ENCODE measurements around the gene TP53AIP1. TPM values are rescaled to one million over a fixed set of nuclear protein-coding genes. Genes with fewer than 3 reads are reported as not detected.

Gene TP53AIP1
- total RNA-seq, 1 donor from 2014 or later: not detected

DNA sequence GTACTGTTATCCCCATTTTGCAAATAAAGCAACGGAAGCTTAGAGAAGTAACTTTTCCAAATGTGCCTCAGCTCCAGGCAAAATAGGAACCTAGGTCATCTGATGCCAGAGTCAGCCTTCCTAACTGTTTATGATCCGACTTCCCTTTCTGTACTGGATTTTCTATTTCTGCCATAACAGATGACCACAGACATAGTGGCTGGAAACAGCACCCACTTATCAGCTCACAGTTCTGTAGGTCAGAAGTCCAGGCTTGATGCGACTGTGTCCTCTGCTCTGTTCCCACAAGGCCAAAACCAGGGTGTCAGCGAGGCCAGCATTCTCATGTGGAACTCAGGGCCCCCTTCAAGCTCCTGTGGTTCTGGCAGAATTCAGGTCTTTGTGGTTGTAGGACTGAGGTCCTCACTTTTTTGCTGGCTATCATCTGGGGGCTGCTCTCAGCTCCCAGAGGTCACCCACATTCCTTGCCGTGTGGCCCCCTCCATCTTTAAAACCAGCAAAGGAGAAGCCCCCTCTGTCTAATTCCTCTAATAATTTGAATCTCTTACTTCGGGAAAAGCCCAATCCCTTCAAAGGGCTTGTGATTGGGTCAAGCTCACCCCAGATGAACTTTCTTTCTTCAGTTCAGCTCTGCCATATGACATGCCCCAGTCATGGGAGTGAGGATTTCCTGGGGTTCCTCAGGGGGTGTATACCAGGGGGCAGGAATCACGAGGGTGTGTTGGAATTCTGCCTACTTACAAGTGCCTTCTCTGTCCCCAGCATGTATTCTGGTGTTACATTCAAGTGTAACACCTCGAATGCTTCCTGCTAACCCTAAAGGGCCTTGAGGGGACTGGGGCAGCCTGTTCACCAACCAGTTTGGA is 36.3 kb downstream of the TP53AIP1 start:
- DNase-seq (ENCODE audit: low read depth, low spot score): no peak

DNA sequence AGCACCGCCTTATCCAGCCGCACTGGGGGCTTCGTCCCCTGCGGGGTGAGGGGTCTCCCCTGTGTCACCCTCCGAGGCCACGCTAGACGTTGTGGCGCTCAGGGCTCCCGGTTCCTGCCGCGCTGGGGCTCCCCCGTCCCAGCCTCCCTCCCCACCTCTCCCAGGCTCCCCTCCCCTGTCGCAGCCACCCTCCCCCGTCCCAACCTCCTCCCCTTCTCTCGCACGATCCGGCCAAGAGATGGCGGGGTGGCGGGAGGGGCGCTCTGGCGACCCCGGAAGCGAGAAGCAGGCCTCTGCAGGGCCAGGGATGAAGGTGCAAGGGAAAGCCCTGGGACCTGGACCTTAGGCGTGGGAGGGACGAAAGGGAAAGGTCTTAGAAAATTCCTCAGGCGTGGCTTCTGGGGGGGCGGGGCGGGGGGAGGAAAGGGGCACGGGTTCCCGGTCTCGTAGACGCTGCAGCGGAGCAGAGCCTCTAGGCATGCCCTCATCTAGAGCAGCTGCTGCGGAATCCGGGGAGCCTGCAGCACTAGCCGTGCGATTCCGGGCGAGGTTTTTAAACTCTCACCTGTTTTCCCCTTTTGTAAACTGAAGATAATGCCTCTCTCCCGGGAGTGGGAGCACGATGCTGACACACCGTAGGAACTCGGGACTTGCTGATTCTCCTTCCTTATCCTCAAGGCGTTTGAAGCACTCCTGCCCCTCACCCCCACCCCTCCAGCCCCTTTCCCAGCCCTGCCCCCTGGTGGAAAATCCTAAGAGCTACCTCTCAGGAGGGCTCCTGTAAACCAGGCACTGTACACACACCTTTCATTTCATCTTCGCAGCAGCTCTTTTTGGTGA is 37.1 kb downstream of the TP53AIP1 start:
- no peak for DNase-seq (ENCODE audit: low read depth, low spot score)

DNA sequence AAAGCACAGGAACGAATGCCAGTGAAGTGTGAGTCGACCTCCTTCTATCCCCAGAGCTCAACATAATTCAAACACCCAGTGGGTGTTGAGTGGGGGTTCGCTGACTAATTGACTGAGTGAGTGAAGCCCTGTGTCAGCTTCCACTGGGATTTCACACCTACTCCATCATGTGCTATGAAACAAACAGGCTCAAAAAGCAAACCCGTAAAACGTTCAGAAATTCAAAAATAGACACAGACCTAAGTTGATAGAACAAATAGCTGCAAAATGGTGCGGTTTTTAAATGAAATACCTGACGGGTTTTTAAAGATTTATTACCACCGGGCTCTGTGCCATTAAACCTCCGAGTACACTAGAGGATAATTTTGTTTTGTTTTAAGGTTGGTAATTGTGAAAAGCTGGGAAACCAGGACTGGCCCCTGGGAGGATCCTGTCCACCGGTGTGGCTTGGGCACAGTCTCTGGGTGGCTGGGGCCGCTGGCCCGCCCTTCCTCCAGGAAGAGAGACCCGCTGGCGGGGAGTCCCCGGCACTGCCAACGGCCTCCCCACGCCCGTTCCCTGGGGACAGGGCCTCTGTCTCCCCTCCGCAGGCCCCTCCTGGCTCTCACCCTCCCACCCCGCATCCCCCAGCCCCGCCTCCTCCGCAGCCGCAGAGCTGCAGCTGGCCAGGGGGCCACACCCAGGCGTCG is 37.9 kb downstream of the TP53AIP1 start:
- no peak for DNase-seq (ENCODE audit: low read depth, low spot score)

DNA sequence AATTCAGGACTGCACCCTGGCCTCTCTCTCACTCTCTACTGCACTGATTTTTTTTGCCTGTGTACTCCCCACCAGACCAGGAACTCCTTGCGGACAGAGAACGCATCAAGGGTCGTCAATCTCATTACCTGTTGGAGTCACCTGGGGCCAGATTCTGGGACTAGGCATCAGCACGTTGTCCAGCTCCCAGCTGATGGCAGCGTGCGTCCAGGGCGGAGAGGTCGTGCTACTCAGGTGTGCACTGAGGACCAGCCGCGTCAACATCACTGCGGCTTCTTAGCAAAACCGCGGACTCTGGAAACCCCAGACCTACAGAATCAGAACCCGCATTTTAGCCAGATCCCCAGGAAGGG is 38.4 kb downstream of the TP53AIP1 start:
- no peak for DNase-seq (ENCODE audit: low read depth, low spot score)

DNA sequence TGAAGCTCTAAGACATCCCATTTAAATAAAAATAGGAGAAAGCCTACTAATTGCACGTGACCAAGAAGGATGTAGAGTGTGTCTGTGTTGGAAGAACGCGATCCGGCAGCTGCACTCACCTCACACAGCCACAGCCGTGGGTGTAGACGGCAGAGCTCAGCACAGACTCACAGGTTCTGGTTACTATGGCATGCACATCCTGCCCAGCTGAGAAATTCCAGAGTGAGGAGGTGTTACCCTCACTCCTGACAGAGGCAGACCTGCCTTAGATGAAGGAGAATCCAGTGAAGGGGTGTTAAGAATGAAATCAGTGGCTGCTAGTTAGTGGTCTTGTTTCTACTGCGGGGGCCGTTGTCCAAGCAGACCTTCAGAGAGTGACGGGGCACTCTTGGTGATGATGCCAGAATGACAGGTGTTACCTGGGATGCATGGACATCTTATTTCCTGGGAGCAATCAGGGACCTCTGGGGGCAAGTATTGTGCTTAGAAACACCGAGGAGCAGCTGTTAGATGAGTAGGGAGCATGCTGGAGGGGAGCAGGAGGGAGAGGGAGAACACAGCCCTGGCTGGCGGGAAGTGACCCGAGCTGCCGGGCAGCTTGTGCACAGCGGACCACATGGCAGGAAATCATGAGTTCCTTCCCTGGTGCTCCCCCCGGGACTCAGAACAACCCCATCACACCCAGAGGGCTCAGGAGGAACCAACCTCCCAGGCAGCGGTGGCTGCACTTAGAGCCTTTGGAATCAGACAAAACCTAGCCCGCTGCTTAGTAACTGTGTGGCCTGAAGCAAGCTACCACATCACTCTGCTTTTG is 39.2 kb downstream of the TP53AIP1 start:
- DNase-seq (ENCODE audit: low read depth, low spot score): no peak

DNA sequence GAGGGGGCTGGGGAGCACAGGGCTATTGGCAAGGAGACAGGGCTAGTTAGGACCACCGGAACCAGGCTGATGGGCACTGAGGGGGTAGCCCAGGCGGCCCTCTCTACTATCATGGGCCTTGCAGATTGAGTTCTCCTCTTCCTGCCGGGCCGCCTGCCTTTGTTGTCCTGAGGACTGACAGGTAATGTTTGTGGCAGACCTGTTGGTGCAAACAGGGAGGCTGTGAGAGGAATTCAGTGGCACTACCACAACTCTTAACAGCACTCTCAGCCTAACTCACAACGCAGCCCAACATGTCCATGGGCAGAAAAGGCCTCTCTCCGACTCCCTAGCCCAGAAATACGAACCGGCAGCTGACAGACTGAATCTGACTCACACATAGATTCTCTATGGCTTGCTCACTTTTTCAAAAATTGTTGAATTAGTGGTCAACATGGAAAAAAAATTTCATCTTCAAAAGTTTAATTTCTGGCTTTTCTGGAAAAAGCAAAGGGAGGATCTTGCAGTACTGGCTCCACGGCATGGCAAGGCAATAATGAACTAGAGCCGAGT is 40.1 kb downstream of the TP53AIP1 start:
- no peak for DNase-seq (ENCODE audit: low read depth, low spot score)

DNA sequence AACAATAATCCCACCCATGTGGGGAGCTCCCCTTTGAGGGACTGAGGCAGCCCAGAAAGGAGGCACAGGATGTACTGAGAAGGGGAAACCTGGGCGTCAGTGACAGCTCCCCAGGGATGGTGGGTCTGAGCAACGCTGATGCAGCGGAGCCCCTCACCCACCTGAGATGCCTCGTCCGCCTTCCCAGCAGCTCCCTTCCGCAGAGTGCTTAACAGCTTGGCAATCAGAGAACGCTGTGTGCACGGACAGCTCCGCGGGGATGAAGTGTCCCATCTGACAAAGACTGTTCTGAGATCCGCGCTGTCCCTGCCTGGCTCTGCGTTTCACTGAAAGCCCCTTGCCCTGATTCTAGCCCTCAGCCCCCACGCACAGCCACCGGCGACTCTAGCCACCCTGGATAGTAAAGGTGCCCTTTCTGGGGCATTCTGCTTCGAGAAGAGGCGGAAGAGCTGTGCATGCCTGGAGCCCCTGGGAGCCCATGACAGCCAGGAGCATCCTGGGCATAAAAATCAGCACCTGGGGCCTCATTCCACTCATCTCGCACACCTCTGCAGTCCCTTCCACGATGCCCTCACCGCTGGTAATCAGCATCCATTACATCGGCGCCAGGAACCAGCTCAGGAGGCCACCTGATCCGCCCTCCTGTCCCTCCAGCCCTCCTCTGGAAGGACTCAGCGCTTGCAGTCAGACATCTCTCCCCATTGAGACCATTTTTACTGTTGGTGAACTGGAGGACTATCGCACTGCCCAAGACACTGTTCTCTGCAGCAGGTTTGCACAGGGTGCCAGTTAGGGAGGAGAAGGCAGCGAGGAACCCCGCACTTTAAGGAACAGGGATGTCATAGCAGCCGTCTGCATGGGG is 40.8 kb downstream of the TP53AIP1 start:
- no peak for DNase-seq (ENCODE audit: low read depth, low spot score)

DNA sequence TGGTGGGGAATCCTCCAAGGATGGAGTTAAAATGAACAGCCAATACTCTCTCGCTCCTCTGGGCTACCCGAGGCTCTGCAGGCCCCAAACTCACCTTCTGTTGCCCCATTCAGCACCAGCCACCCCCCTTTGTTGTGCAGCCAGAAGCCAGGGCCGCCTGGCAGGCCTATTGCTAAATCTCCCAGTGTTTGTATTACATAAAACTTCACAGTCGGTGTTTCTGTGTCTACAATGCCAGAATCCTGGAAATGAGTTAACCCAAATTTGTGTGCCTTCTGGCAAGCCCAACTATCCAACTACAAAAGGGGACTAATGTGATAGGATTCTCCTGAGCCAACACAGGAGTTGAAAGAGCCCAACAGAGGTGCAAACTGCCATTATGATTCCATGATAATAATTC is 42.2 kb downstream of the TP53AIP1 start:
- no peak for DNase-seq (ENCODE audit: low read depth, low spot score)

DNA sequence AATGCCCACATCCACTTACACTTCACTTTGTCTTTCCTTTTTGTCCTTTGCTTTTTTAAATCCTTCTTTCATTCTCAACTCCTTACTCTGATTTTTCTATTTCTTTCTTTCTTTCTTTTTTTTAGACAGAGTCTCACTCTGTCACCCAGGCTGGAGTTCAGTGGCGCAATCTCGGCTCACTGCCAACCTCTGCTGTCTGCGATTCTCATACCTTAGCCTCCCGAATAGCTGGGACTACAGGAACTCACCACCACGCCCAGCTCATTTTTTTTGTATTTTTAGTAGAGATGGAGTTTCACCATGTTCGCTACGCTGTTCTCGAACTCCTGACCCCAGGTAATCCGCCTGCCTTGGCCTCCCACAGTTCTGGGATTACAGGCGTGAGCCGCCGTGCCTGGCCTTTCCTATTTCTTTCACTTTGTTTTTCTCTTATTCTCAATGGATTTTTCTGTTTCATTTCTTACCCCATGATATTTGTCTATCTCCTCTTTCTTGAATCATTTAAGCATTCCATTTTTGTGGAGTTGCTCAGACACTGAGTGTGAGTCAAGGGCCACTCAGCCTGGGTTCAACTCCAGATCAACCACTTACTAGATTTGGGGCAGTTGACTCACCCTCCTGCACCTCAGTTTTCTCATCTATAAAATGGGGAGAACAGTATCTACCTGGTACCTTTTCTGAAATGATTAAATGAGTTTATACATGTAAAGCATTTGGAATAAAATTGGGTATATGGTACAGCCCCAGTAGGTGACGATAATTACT is 43.9 kb downstream of the TP53AIP1 start:
- DNase-seq (ENCODE audit: low read depth, low spot score): no peak

DNA sequence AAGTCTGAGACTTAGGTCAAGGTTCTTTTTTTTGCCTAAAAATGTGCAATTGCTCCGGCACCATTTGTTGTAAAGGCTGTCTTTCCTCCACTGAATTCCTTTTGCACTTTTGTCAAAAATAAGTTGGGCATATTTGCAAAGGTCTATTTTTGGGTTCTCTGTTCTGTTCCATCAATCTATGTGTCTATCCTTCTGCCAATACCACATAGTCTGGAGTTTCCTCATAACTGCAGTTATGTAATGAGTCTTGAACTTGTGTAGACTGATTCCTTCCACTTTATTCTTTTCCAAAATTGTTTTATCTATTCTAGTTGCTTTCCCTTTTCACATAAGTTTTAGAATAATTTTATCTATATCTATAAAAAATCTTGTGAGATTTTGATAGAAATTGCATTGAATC is 44.8 kb downstream of the TP53AIP1 start:
- DNase-seq (ENCODE audit: low read depth, low spot score): no peak

DNA sequence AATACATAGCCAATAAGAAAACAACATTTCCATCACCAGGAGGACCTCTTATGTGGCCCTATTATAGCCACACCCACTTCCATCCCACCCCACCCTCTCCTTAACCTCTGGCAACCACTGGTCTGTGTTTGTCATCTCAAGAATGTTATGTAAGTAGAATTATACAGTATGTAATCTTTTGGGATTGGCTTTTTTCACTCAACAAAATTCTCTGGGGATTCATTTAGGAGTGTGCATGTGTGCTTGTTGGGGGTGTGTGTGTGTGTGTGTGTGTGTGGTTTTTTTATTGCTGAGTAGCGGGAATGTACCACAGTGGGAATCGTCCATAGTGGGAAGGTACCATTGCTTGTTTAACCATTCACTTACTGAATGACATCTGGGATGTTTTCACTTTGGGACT is 46.3 kb downstream of the TP53AIP1 start:
- no peak for DNase-seq (ENCODE audit: low read depth, low spot score)

DNA sequence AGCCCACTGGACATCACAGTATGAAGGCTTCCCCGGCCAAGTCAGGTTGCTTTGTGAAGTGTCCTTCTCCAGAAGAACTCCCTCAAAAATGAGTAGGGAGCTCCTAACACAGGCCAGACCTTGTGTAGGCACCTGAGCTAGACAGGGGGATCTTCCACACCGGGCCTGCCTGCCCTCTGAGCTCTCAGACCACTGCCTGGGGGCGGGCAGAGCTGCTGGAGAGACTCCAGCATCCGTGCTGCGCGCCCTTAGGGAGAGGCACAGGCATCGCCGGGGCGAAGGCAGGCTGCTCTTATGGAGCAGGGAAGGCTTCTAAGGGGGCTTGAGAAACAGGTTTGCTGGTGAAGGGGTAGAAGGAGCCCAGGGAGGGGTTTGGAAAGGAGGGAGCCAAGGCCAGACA is 47.1 kb downstream of the TP53AIP1 start:
- no peak for DNase-seq (ENCODE audit: low read depth, low spot score)

DNA sequence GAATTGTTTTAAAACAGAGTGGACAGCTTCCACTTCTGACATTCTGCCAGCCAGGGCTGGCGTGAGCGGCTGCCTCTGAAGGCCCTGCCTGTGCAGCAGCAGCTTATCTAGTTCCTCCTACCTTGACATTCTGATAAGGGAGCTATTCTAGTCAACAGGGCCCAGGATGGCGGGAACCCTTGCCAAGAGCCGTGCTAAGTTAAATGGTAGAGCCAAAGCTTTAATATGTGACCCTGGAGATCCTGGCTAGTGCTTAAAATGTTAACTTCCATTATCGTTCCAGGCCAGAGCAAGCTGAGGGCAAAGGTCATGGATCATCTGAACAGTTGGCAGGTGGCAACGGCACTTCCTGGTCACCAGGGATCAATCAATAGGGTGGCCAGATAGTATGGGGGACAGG is 48.0 kb downstream of the TP53AIP1 start:
- no peak for DNase-seq (ENCODE audit: low read depth, low spot score)

DNA sequence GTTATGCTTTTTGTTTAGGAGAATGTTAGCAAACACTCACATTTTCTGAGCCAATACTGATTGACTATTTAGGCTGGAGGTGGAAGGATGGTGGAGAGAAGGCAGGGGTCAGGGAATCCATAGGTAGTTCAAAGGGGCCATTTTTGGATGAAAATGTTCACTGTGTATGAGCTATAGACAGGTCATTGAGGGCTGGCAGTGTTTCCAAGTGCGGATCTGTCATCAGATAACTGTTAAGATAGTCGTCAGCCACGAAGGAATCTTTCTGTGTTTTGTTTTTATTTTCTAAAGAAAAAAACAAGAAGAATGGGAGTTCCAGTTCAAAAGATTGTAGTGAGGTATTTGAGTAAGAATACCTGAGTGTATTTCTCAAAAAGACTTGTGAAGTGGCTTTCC is 48.4 kb downstream of the TP53AIP1 start:
- DNase-seq (ENCODE audit: low read depth, low spot score): no peak

DNA sequence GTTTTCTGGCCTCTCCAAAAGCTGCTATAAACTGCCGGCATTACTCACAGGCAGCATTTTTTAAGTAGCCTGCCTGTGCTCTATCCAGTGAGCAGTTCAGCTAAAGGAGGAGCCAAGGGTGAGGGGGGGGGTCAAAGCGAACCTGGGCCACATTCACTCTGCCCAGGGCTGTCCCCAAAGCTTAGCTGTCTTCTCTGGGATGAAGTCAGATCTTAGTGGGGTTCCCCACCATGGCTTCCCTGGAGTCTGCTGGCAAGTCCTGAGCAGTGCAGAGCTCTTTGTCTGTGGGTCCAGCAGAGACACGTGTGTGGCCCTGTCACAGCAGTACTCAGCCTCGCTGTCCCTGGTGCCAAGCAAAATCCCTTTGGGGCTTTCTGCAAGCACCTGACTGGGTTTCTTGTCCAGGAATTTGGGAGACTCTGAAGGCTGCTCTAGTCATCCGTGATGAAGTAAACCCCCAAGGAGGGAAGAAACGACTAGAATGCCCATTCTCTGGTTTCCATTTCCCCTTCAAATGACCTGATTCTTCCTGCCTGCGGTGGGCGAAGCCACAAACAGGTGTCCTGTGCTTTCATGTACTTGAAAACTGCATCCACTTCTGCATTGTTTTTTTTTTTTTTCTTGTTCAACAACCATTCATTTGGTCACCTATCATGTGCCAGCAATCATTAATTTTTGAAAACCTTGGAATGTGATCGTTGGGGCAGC is 48.9 kb downstream of the TP53AIP1 start:
- no peak for DNase-seq (ENCODE audit: low read depth, low spot score)

DNA sequence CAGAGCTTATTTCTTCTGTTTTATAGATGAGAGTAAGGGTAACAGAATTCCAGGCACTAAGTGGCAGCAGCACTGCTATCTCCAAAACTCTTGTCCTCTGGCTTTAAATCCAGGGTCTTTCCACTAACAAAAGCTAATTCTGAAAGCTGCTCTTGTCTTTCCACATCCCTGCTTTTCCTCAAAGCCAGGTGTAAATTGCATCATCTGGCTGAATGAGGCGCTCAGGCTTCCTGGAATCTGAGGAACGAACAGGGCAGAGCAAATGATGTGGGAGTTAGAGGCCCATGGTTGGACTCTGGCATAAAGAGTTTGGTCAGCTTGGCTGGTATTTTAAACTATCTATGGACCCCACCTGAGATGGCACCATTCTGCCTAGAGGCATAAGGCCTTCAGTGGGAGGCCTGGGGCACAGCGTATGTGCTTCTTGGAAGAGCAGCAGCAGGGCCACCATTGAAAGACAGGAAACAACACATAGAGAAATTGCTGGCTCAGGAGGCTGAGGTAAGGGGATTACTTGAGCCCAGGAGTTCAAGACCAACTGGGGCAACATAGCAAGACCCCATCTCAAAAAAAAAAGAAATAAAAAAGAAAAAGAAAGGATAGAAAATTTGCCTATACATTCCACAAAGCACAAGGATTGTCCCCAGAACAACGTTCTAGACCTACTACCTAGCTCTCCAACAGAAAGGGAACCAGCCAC is 49.7 kb downstream of the TP53AIP1 start:
- no peak for DNase-seq (ENCODE audit: low read depth, low spot score)

DNA sequence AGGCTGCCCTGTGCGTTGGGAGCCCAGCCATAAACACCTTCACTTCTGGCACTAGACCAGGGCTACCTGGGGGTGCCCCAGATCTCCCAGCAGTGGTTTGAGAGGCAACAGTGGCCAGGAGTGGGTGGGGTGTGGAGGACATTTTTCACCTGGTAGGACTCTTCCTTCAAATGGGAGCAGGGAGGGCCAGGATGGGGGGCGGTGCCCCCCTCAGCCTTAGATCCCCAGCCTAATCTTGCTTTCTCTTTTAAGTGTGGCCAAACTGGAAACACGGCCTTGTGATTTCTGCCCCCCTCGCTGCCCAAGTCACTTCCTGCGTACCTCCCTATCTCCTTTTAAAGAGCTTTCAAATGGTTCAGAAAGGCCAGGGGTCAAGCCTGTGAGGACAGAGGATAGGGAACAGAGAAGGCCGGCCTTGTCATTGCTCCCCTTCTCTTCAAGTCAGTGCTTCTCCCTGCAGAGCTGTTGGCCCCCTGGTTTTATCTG is 50.7 kb downstream of the TP53AIP1 start:
- DNase-seq (ENCODE audit: low read depth, low spot score): no peak
